ENCODE measurements around the gene CNIH4. TPM values are rescaled to one million over a fixed set of nuclear protein-coding genes. Genes with fewer than 3 reads are reported as not detected.
"Not testable (repeated sequence)": the region's sequence is repeated elsewhere in the genome, so short reads cannot be mapped to it uniquely, and the experiment has no call there.

The CNIH4 gene
- 48.3 and 52.3 TPM in 2 replicates for total RNA-seq (2014; rRNA removed; shearing (Covaris generic))
- 52.7 and 59.5 TPM in 2 replicates for polyA plus RNA-seq (2015; cell fraction: cytosol; rRNA removed)
- polyA plus RNA-seq (2015; cell fraction: nucleus; rRNA removed): 26.0 and 32.6 TPM in 2 replicates

- peak; percentile 95 for DNase-seq (ENCODE audit: low read depth)
Observed at GRCh38 chr1:224356685-224357625, at the start of gene CNIH4. TSS of gene CNIH4 (plus strand) at chr1:224356879. CDS start at chr1:224356925, 46 bp downstream.

GRCh38 chr1:224308064-224308463 is 48.6 kb upstream of the CNIH4 start:
- no peak for DNase-seq (ENCODE audit: low read depth)

GRCh38 chr1:224311503-224311902 is 45.2 kb upstream of the CNIH4 start:
- peak; percentile 17 for DNase-seq (ENCODE audit: low read depth)

- DNase-seq (ENCODE audit: low read depth): no peak
Observed at GRCh38 chr1:224312025-224312424, 44.7 kb upstream of the CNIH4 start.

GRCh38 chr1:224317383-224318045 is 39.2 kb upstream of the CNIH4 start:
- DNase-seq (ENCODE audit: low read depth): no peak

- no peak for DNase-seq (ENCODE audit: low read depth)
Observed at GRCh38 chr1:224321706-224322105, 35.0 kb upstream of the CNIH4 start.

GRCh38 chr1:224325959-224326358 is 30.7 kb upstream of the CNIH4 start:
- no peak for DNase-seq (ENCODE audit: low read depth)

- DNase-seq (ENCODE audit: low read depth): no peak
Observed at GRCh38 chr1:224328644-224329043, 28.0 kb upstream of the CNIH4 start.

GRCh38 chr1:224329484-224329841 is 27.2 kb upstream of the CNIH4 start:
- no peak for DNase-seq (ENCODE audit: low read depth)

- DNase-seq (ENCODE audit: low read depth): peak; percentile 87
Observed at GRCh38 chr1:224329842-224330753, 26.6 kb upstream of the CNIH4 start, which contains the start of gene NVL. TSS of gene NVL (minus strand) at chr1:224330172. CDS start at chr1:224330127, 45 bp downstream.

- no peak for DNase-seq (ENCODE audit: low read depth)
Observed at GRCh38 chr1:224331326-224331725, 25.4 kb upstream of the CNIH4 start.

GRCh38 chr1:224331824-224332223 is 24.9 kb upstream of the CNIH4 start:
- no peak for DNase-seq (ENCODE audit: low read depth)

- peak; percentile 67 for DNase-seq (ENCODE audit: low read depth)
Observed at GRCh38 chr1:224333309-224333926, 23.3 kb upstream of the CNIH4 start.

GRCh38 chr1:224333939-224334786 is 22.5 kb upstream of the CNIH4 start:
- peak; percentile 54 for DNase-seq (ENCODE audit: low read depth)

GRCh38 chr1:224338150-224338838 is 18.4 kb upstream of the CNIH4 start:
- DNase-seq (ENCODE audit: low read depth): no peak

- no peak for DNase-seq (ENCODE audit: low read depth)
Observed at GRCh38 chr1:224339442-224340033, 17.1 kb upstream of the CNIH4 start.

- not testable (repeated sequence) for DNase-seq (ENCODE audit: low read depth)
Observed at GRCh38 chr1:224340453-224341384, 16.0 kb upstream of the CNIH4 start.

Measured in HT1080 (cell line).